IPS-18a (cell line): Measurements from ENCODE around the gene HNRNPUL1.
A peak's percentile ranks its signal among the peaks of the same experiment; 100 is the strongest.
"Not testable (repeated sequence)": the region's sequence is repeated elsewhere in the genome, so short reads cannot be mapped to it uniquely, and the experiment has no call there.

Experiments used
- H3K27ac ChIP-seq: one replicate; pipeline ENCODE4 v1.5.1; 2013; ENCODE audit warnings: low read length
- H3K27me3 ChIP-seq: one replicate; pipeline ENCODE4 v1.6.1; 2013; ENCODE audit warnings: mild to moderate bottlenecking, low read length; ENCODE audit not compliant: control insufficient read depth, insufficient read depth
- H3K36me3 ChIP-seq: one replicate; pipeline ENCODE4 v1.6.1; 2013; ENCODE audit warnings: low read depth, low read length; ENCODE audit not compliant: control insufficient read depth
- H3K4me1 ChIP-seq: one replicate; pipeline ENCODE4 v1.6.1; 2013; ENCODE audit warnings: low read depth, low read length; ENCODE audit not compliant: control insufficient read depth
- H3K4me3 ChIP-seq: one replicate; pipeline ENCODE4 v1.5.1; 2013; ENCODE audit warnings: low read length
- H3K9ac ChIP-seq: one replicate; pipeline ENCODE4 v1.6.1; 2013; ENCODE audit warnings: mild to moderate bottlenecking, low read length, moderate library complexity
- H3K9me3 ChIP-seq: one replicate; pipeline ENCODE4 v1.6.1; 2013; ENCODE audit warnings: low read depth, low read length; ENCODE audit not compliant: control insufficient read depth

HNRNPUL1 gene

GRCh38 chr19:41225238-41226052, 38.7 kb upstream of the HNRNPUL1 start:
- no peaks in the 10 kb centered on the region for H3K9me3 ChIP-seq
- no peaks in the 10 kb centered on the region for H3K27me3 ChIP-seq
- peak overlapping the region; percentile 8 for H3K27ac ChIP-seq
- H3K9ac ChIP-seq = peak overlapping the region; percentile 64
- peak overlapping the region; percentile 49 for H3K4me3 ChIP-seq
- H3K4me1 ChIP-seq = peaks cover 22% of the 10 kb centered on the region
- H3K36me3 ChIP-seq = peaks cover 6% of the 10 kb centered on the region

- Histone ChIP-seq H3K9me3 (no peaks in the 10 kb centered on the region), H3K9ac (peak overlapping the region; percentile 64), H3K4me1 (peaks cover 22% of the 10 kb centered on the region), H3K36me3 (no peaks in the 10 kb centered on the region), H3K27ac (peak overlapping the region; percentile 8), H3K27me3 (no peaks in the 10 kb centered on the region), H3K4me3 (peak overlapping the region; percentile 49)
Observed at GRCh38 chr19:41226053-41226873, 37.9 kb upstream of the HNRNPUL1 start.

- no peaks in the 10 kb centered on the region for H3K36me3 ChIP-seq
- no peaks in the 10 kb centered on the region for H3K27me3 ChIP-seq
- H3K9me3 ChIP-seq = no peaks in the 10 kb centered on the region
- H3K4me1 ChIP-seq = peaks cover 22% of the 10 kb centered on the region
- H3K9ac ChIP-seq = peak overlapping the region; percentile 64
- H3K27ac ChIP-seq = no peak overlapping the region
- H3K4me3 ChIP-seq = peak overlapping the region; percentile 49
Observed at GRCh38 chr19:41226874-41227390, 37.2 kb upstream of the HNRNPUL1 start.

GRCh38 chr19:41228486-41228885, 35.7 kb upstream of the HNRNPUL1 start:
- no peaks in the 10 kb centered on the region for H3K36me3 ChIP-seq
- H3K4me3 ChIP-seq = no peak overlapping the region
- no peak overlapping the region for H3K27ac ChIP-seq
- peaks cover 16% of the 10 kb centered on the region for H3K4me1 ChIP-seq
- H3K9ac ChIP-seq = no peak overlapping the region
- H3K27me3 ChIP-seq = no peaks in the 10 kb centered on the region
- H3K9me3 ChIP-seq = no peaks in the 10 kb centered on the region

- not testable (repeated sequence) for H3K9me3 ChIP-seq, H3K36me3 ChIP-seq, H3K27me3 ChIP-seq, H3K9ac ChIP-seq, H3K27ac ChIP-seq, H3K4me3 ChIP-seq
- H3K4me1 ChIP-seq = peaks cover 11% of the 10 kb centered on the region
Observed at GRCh38 chr19:41229338-41229737, 34.8 kb upstream of the HNRNPUL1 start.

- Histone ChIP-seq H3K36me3 (peaks cover 2% of the 10 kb centered on the region), H3K4me3 (no peak overlapping the region), H3K9me3 (no peaks in the 10 kb centered on the region), H3K4me1 (peaks cover 10% of the 10 kb centered on the region), H3K27ac (no peak overlapping the region), H3K9ac (no peak overlapping the region), H3K27me3 (no peaks in the 10 kb centered on the region)
Observed at GRCh38 chr19:41230067-41230857, 33.9 kb upstream of the HNRNPUL1 start.

- Histone ChIP-seq H3K27me3 (no peaks in the 10 kb centered on the region), H3K4me3 (no peak overlapping the region), H3K4me1 (no peaks in the 10 kb centered on the region), H3K9me3 (no peaks in the 10 kb centered on the region), H3K27ac (no peak overlapping the region), H3K36me3 (peaks cover 2% of the 10 kb centered on the region), H3K9ac (no peak overlapping the region)
Observed at GRCh38 chr19:41232686-41233085, 31.5 kb upstream of the HNRNPUL1 start.

- H3K9ac ChIP-seq = no peak overlapping the region
- no peaks in the 10 kb centered on the region for H3K27me3 ChIP-seq
- peaks cover 2% of the 10 kb centered on the region for H3K36me3 ChIP-seq
- H3K4me3 ChIP-seq = no peak overlapping the region
- no peak overlapping the region for H3K27ac ChIP-seq
- no peaks in the 10 kb centered on the region for H3K4me1 ChIP-seq
- no peaks in the 10 kb centered on the region for H3K9me3 ChIP-seq
Observed at GRCh38 chr19:41233748-41234240, 30.4 kb upstream of the HNRNPUL1 start.

- Histone ChIP-seq H3K9ac (no peak overlapping the region), H3K9me3 (no peaks in the 10 kb centered on the region), H3K4me3 (no peak overlapping the region), H3K36me3 (peaks cover 2% of the 10 kb centered on the region), H3K27ac (no peak overlapping the region), H3K4me1 (no peaks in the 10 kb centered on the region), H3K27me3 (no peaks in the 10 kb centered on the region)
Observed at GRCh38 chr19:41234512-41235168, 29.5 kb upstream of the HNRNPUL1 start.

GRCh38 chr19:41235480-41235879, 28.7 kb upstream of the HNRNPUL1 start:
- Histone ChIP-seq H3K36me3 (peaks cover 2% of the 10 kb centered on the region), H3K4me3 (no peak overlapping the region), H3K4me1 (no peaks in the 10 kb centered on the region), H3K27me3 (no peaks in the 10 kb centered on the region), H3K9ac (no peak overlapping the region), H3K9me3 (no peaks in the 10 kb centered on the region), H3K27ac (no peak overlapping the region)
